K562 (cell line): ENCODE measurements around the gene TGM1. TPM values are rescaled to one million over a fixed set of nuclear protein-coding genes. Genes with fewer than 3 reads are reported as not detected.
A peak's percentile ranks its signal among the peaks of the same experiment; 100 is the strongest.

ENCODE experiments used
- C11orf30 ChIP-seq: fragments of 450-650 bp; IDR thresholded peaks from 2 replicates; pipeline ENCODE4 v1.6.1; 2016; ENCODE audit warnings: low read depth, mild to moderate bottlenecking
- CBX3 ChIP-seq, 2 experiments: IDR thresholded peaks; 1 replicate in 1 of 2; 2 replicates in 1 of 2; pipeline ENCODE4 v1.6.1; 2012; ENCODE audit warnings: inconsistent platforms in 2 of 2, low read length in 2 of 2, borderline replicate concordance in 1 of 2, control low read depth in 1 of 2
- CUX1 ChIP-seq: fragments of 200-800 bp; sonication (Bioruptor generic); IDR thresholded peaks from 2 replicates; pipeline ENCODE4 v1.6.1; 2016; ENCODE audit warnings: missing genetic modification characterization, missing compliant biosample characterization
- HNRNPUL1 ChIP-seq: fragments of 200-400 bp; formaldehyde crosslinking; IDR thresholded peaks from 2 replicates; pipeline ENCODE4 v1.6.1; 2017; ENCODE audit warnings: low read length
- ID3 ChIP-seq, 2 experiments: fragments of 250-450 bp in 1 of 2; fragments of 450-650 bp in 1 of 2; sonication (Bioruptor Pico) in 1 of 2; IDR thresholded peaks; 2 replicates each; pipeline versions ENCODE4 v1.6.1 to v1.8.0; 2016 to 2021; ENCODE audit warnings: mild to moderate bottlenecking in 2 of 2, moderate library complexity in 2 of 2, missing compliant biosample characterization in 1 of 2, missing genetic modification characterization in 1 of 2
- KDM1A ChIP-seq, 2 experiments: fragments of 450-650 bp; IDR thresholded peaks; 2 replicates each; pipeline ENCODE4 v1.6.1; 2016; ENCODE audit warnings: mild to moderate bottlenecking in 2 of 2
- MAFF ChIP-seq: IDR thresholded peaks from 2 replicates; pipeline ENCODE4 v1.6.1; 2012; ENCODE audit warnings: low read length, improper control_type of control experiment
- MEIS2 ChIP-seq: fragments of 450-650 bp; IDR thresholded peaks from 2 replicates; pipeline ENCODE4 v1.6.1; 2014; ENCODE audit warnings: mild to moderate bottlenecking; ENCODE audit not compliant: partially characterized antibody
- NCOA1 ChIP-seq: fragments of 450-650 bp; IDR thresholded peaks from 2 replicates; pipeline ENCODE4 v1.6.1; 2016; ENCODE audit warnings: low read depth
- POLR3A ChIP-seq: IDR thresholded peaks from 2 replicates; pipeline ENCODE4 v1.6.1; 2011; ENCODE audit warnings: borderline replicate concordance, mild to moderate bottlenecking, moderate library complexity; ENCODE audit not compliant: insufficient read length, insufficient read depth; ENCODE audit errors: extremely low read depth
- RFX7 ChIP-seq: fragments of 250-450 bp; sonication (Bioruptor Pico); IDR thresholded peaks from 2 replicates; pipeline ENCODE4 v1.5.1; 2021; ENCODE audit warnings: mild to moderate bottlenecking
- TEAD2 ChIP-seq: fragments of 450-650 bp; IDR thresholded peaks from 2 replicates; pipeline ENCODE4 v1.6.1; 2016; ENCODE audit warnings: missing genetic modification characterization, control low read depth, missing compliant biosample characterization
- ZBTB11 ChIP-seq, 3 experiments: fragments of 200-800 bp in 1 of 3; fragments of 250-450 bp in 1 of 3; fragments of 450-650 bp in 1 of 3; sonication (Bioruptor Pico) in 1 of 3; sonication (Bioruptor generic) in 1 of 3; formaldehyde crosslinking in 1 of 3; IDR thresholded peaks; 2 replicates each; pipeline versions ENCODE4 v1.6.1 to v1.8.0; 2016 to 2022; ENCODE audit warnings: mild to moderate bottlenecking in 2 of 3, missing genetic modification characterization in 2 of 3, missing compliant biosample characterization in 1 of 3, moderate library complexity in 1 of 3
- ZFP1 ChIP-seq: fragments of 450-650 bp; formaldehyde crosslinking; IDR thresholded peaks from 2 replicates; pipeline ENCODE4 v1.4.0; 2020; ENCODE audit warnings: mild to moderate bottlenecking, mixed read lengths
- ZKSCAN1 ChIP-seq: fragments of 150-350 bp; IDR thresholded peaks from 2 replicates; pipeline ENCODE4 v1.6.1; 2016; ENCODE audit warnings: low read depth, low read length
- ZNF121 ChIP-seq: sonication (generic); formaldehyde crosslinking; conservative IDR thresholded peaks from 2 replicates; pipeline ENCODE4 v1.8.0; 2022; ENCODE audit warnings: missing genetic modification reagents
- ZNF274 ChIP-seq: IDR thresholded peaks from 2 replicates; pipeline ENCODE4 v1.6.1; 2011; ENCODE audit warnings: low read depth, mild to moderate bottlenecking, low read length, moderate library complexity, borderline replicate concordance
- ZNF778 ChIP-seq: fragments of 450-650 bp; formaldehyde crosslinking; IDR thresholded peaks from 2 replicates; pipeline ENCODE4 v1.4.0; 2020; ENCODE audit warnings: mild to moderate bottlenecking, moderate library complexity
- polyA plus RNA-seq, 8 experiments: library from polyadenylated mRNA; depleted of rRNA in 4 of 8; stranded (reverse) in 5 of 8; unstranded in 3 of 8; fragments of >200 nt; fragmentation: Nextera tagmentation in 2 of 8; fragmentation: Illumina TruSeq in 1 of 8; extraction: Ambion mirVana in 2 of 8; extraction: Trizol in 1 of 8; gene quantifications; 2 replicates each; pipeline versions ENCODE4 v1.2.1 to v1.2.3, GENCODE V29; 2011 to 2014; ENCODE audit warnings: inconsistent platforms in 1 of 8, missing spikeins in 1 of 8
- total RNA-seq, 7 experiments: library from RNA; depleted of rRNA in 6 of 7; stranded (reverse); fragments of >200 nt in 6 of 7; fragmentation: Illumina TruSeq in 2 of 7; extraction: Trizol in 2 of 7; gene quantifications; 2 replicates each; pipeline versions ENCODE4 v1.2.1 to v1.2.3, GENCODE V29; 2011 to 2021; ENCODE audit warnings: low replicate concordance in 1 of 7

The TGM1 gene
- total and polyA plus RNA-seq, 9 of the 15 experiments (the other 6 are each of a cell fraction or from before 2014, with no cell fraction given), result 0.13 to 4.4 (median 0.88) TPM

DNA sequence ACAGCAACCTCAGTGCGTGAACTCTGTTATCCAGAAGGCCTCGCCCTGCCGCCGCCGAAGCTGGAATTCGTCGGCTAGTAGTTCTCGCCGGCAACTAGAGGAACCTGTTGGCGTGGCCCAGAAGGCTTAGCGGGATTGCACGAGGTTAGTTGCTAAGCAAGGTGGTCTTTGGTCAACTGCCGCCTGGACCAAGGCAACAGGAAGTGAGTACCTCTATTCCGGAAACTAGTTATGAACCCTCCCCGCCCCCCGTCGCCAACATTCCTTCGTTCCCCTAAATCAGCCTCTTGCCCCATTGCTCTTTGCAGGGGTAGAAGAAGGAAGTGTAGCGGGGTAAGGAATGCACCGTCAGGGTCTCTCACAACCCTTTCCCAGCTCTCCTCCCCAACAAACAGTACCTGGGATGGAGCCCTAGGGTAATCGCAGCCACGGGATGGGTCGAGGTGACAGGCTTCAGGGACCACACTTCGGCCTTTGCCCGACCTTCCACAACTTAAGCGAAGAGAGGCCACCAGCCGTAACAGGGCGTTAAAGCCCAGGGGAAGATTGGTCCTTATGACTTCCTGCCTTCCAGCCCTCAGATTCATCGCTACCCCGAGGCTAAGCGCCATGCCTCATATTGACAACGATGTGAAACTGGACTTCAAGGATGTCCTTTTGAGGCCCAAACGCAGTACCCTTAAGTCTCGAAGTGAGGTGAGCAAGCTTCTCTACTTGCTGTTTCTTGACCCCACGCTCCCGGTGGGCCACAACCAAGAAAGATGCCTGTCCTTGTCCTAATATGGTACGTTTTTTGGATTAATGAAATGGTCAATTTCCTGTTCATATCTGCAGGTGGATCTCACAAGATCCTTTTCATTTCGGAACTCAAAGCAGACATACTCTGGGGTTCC lies 30.1 kb downstream of the TGM1 start, which contains the start of gene GMPR2 (continued):
- TF ChIP-seq CUX1 (no peak), ZNF274 (no peak), ZFP1 (CRISPR knock-in tag) (no peak), HNRNPUL1 (no peak), MEIS2 (no peak), ZNF778 (no peak), ID3 (CRISPR knock-in tag; IDR thresholded peaks at IDR 0.05) (no peak), ID3 (tag; IDR thresholded peaks at IDR 0.05) (no peak), ZKSCAN1 (no peak), NCOA1 (peak; percentile 64), RFX7 (CRISPR knock-in tag) (no peak), MAFF (no peak), ZNF121 (CRISPR knock-in tag) (no peak), C11orf30 (no peak; the same call in none of the 2 replicates), KDM1A (IDR thresholded peaks at IDR 0.05) (no peak), POLR3A (no peak), ZBTB11 (CRISPR knock-in tag; IDR thresholded peaks at IDR 0.05) (peak in 2 of 3 experiments; percentile 40 to 89; a peak in 3 of 6 replicates), TEAD2 (tag) (0 out of 2 replicates have a peak, but pooled peaks have one; percentile 10), CBX3 (IDR thresholded peaks at IDR 0.05; ENCODE audit: borderline replicate concordance in 1 of 2, low read length in 2 of 2) (no peak)
